H1 (cell line): ENCODE results near the gene C5orf22. TPM values are rescaled to one million over a fixed set of nuclear protein-coding genes. Genes with fewer than 3 reads are reported as not detected.

Experiments
- CTCF ChIA-PET: fragments of 300-600 bp; sonication (Branson Sonifier 250); formaldehyde crosslinking; loops from one replicate; lab custom pipeline; 2021; ENCODE audit not compliant: partially characterized antibody; lab: Charles Lee
- POLR2A ChIA-PET: fragments of 300-600 bp; sonication (Branson Sonifier 250); formaldehyde crosslinking; loops from one replicate; lab custom pipeline; 2021; ENCODE audit warnings: inconsistent platforms; ENCODE audit not compliant: partially characterized antibody; lab: Charles Lee
- DNase-seq, 2 experiments: peaks; one replicate each; pipeline versions ENCODE4 v3.0.0 to v3.0.0-alpha.2; 2010 to 2022; ENCODE audit warnings: low spot score in 2 of 2, low read depth in 1 of 2, mixed read lengths in 1 of 2
- FAIRE-seq: peaks from 2 replicates; lab custom pipeline; 2011; peaks lifted over from hg19 to GRCh38; lab: Jason Lieb, UNC
- H2AFZ ChIP-seq: 2 replicates; pipeline ENCODE4 v1.8.1; 2012; ENCODE audit warnings: low read length, inconsistent platforms
- H2AK5ac ChIP-seq: 2 replicates; pipeline ENCODE4 v1.6.1; 2013; ENCODE audit warnings: low read depth, low read length
- H2BK120ac ChIP-seq: replicated peaks from 2 replicates; pipeline ENCODE3; 2013; ENCODE audit warnings: low read depth, low read length, inconsistent platforms
- H2BK12ac ChIP-seq: 2 replicates; pipeline ENCODE4 v1.6.1; 2013; ENCODE audit warnings: low read depth, low read length
- H2BK15ac ChIP-seq: 2 replicates; pipeline ENCODE4 v1.6.1; 2013; ENCODE audit warnings: low read length
- H2BK20ac ChIP-seq: 2 replicates; pipeline ENCODE4 v1.6.1; 2013; ENCODE audit warnings: low read length
- H2BK5ac ChIP-seq: 2 replicates; pipeline ENCODE4 v1.6.1; 2013; ENCODE audit warnings: low read depth, low read length
- H3K14ac ChIP-seq: 2 replicates; pipeline ENCODE4 v1.6.1; 2013; ENCODE audit warnings: inconsistent platforms; ENCODE audit not compliant: insufficient read length
- H3K18ac ChIP-seq: 2 replicates; pipeline ENCODE4 v1.6.1; 2013; ENCODE audit warnings: low read length; ENCODE audit errors: extremely low read depth
- H3K23ac ChIP-seq: 2 replicates; pipeline ENCODE4 v1.6.1; 2013; ENCODE audit warnings: inconsistent platforms; ENCODE audit not compliant: insufficient read length
- H3K23me2 ChIP-seq: 2 replicates; pipeline ENCODE4 v1.6.1; 2013; ENCODE audit warnings: low read depth, low read length
- H3K27ac ChIP-seq: 2 replicates; pipeline ENCODE4 v1.6.1; 2011; ENCODE audit warnings: low read depth, low read length, inconsistent platforms
- H3K27me3 ChIP-seq, 4 experiments: replicated peaks in 1 of 4; 1 replicate in 1 of 4; 2 replicates in 3 of 4; pipeline versions ENCODE4 v1.6.1 to v1.8.1; 2011 to 2013; ENCODE audit warnings: low read length in 3 of 4, mild to moderate bottlenecking in 3 of 4, inconsistent platforms in 2 of 4, mixed read lengths in 2 of 4, moderate library complexity in 1 of 4; ENCODE audit not compliant: control insufficient read depth in 3 of 4, insufficient read depth in 3 of 4; ENCODE audit errors: extremely low read depth in 1 of 4
- H3K36me3 ChIP-seq, 4 experiments: 2 replicates each; pipeline versions ENCODE4 v1.6.1 to v1.8.1; 2011 to 2013; ENCODE audit warnings: mild to moderate bottlenecking in 4 of 4, low read length in 3 of 4, moderate library complexity in 2 of 4, control low read depth in 1 of 4, inconsistent platforms in 1 of 4; ENCODE audit not compliant: insufficient read depth in 4 of 4, control insufficient read depth in 2 of 4
- H3K4ac ChIP-seq: replicated peaks from 2 replicates; pipeline ENCODE3; 2013; ENCODE audit warnings: low read length, low read depth, mixed read lengths, inconsistent platforms; ENCODE audit not compliant: insufficient read length
- H3K4me1 ChIP-seq, 4 experiments: replicated peaks in 1 of 4; 1 replicate in 1 of 4; 2 replicates in 3 of 4; pipeline versions ENCODE4 v1.6.1 to v1.8.1; 2011 to 2013; ENCODE audit warnings: low read length in 3 of 4, inconsistent platforms in 2 of 4, mixed read lengths in 1 of 4; ENCODE audit not compliant: insufficient read depth in 4 of 4, control insufficient read depth in 3 of 4
- H3K4me2 ChIP-seq, 2 experiments: 2 replicates each; pipeline versions ENCODE4 v1.6.1 to v1.8.1; 2011 to 2013; ENCODE audit warnings: low read depth in 2 of 2, low read length in 2 of 2, control low read depth in 1 of 2, inconsistent platforms in 1 of 2, mild to moderate bottlenecking in 1 of 2; ENCODE audit not compliant: insufficient read depth in 1 of 2
- H3K4me3 ChIP-seq, 4 experiments: fragments of 200-600, 300-600 bp in 1 of 4; sonication (generic), shearing (Covaris generic), sonication (Bioruptor Twin) in 1 of 4; 2 replicates each; pipeline versions ENCODE4 v1.5.1 to v1.8.1; 2011 to 2016; ENCODE audit warnings: low read length in 4 of 4, low read depth in 3 of 4, control low read depth in 2 of 4, inconsistent platforms in 2 of 4, mild to moderate bottlenecking in 2 of 4, mixed read lengths in 1 of 4, moderate library complexity in 1 of 4; ENCODE audit not compliant: insufficient read depth in 2 of 4; ENCODE audit errors: extremely low read depth in 1 of 4
- H3K56ac ChIP-seq: replicated peaks from 2 replicates; pipeline ENCODE3; 2013; ENCODE audit warnings: low read depth, mild to moderate bottlenecking, mixed read lengths, low read length, inconsistent platforms; ENCODE audit not compliant: insufficient read length
- H3K79me1 ChIP-seq: 2 replicates; pipeline ENCODE4 v1.6.1; 2013; ENCODE audit warnings: low read depth, low read length, control low read depth
- H3K79me2 ChIP-seq, 2 experiments: 2 replicates each; pipeline versions ENCODE4 v1.6.1 to v1.8.1; 2012 to 2013; ENCODE audit warnings: low read length in 2 of 2, mild to moderate bottlenecking in 2 of 2, inconsistent platforms in 1 of 2; ENCODE audit not compliant: insufficient read depth in 2 of 2, control insufficient read depth in 1 of 2
- H3K9ac ChIP-seq, 4 experiments: replicated peaks in 1 of 4; 1 replicate in 1 of 4; 2 replicates in 3 of 4; pipeline versions ENCODE4 v1.6.1 to v1.8.1; 2011 to 2013; ENCODE audit warnings: low read depth in 3 of 4, low read length in 3 of 4, control low read depth in 2 of 4, mild to moderate bottlenecking in 2 of 4, moderate library complexity in 2 of 4, inconsistent platforms in 1 of 4; ENCODE audit errors: extremely low read depth in 1 of 4
- H3K9me3 ChIP-seq, 2 experiments: 2 replicates each; pipeline versions ENCODE4 v1.6.1 to v1.8.1; 2012 to 2013; ENCODE audit warnings: mild to moderate bottlenecking in 2 of 2, moderate library complexity in 2 of 2, control low read depth in 1 of 2, inconsistent platforms in 1 of 2, low read depth in 1 of 2, low read length in 1 of 2, mixed read lengths in 1 of 2; ENCODE audit not compliant: insufficient read depth in 2 of 2
- H4K20me1 ChIP-seq, 2 experiments: replicated peaks in 1 of 2; 2 replicates each; pipeline versions ENCODE3 to v1.8.1; 2011 to 2013; ENCODE audit warnings: inconsistent platforms in 2 of 2, low read length in 2 of 2, mild to moderate bottlenecking in 1 of 2; ENCODE audit not compliant: insufficient read depth in 2 of 2, control insufficient read depth in 1 of 2
- H4K5ac ChIP-seq: 2 replicates; pipeline ENCODE4 v1.6.1; 2013; ENCODE audit warnings: low read length, low read depth, mixed read lengths, inconsistent platforms; ENCODE audit not compliant: insufficient read length
- H4K8ac ChIP-seq: 2 replicates; pipeline ENCODE4 v1.8.0; 2013; ENCODE audit warnings: mild to moderate bottlenecking, moderate library complexity, low read length, inconsistent platforms; ENCODE audit not compliant: insufficient read depth; ENCODE audit errors: extremely low read depth
- H4K91ac ChIP-seq: replicated peaks from 2 replicates; pipeline ENCODE3; 2013; ENCODE audit warnings: low read length, mixed read lengths, inconsistent platforms; ENCODE audit not compliant: insufficient read length
- CBX8 ChIP-seq: fragments of 300-800, 300-1000 bp; sonication (generic); IDR thresholded peaks from 2 replicates; pipeline ENCODE4 v1.7.1; 2016; ENCODE audit warnings: low read depth, low read length, borderline replicate concordance
- FOSL1 ChIP-seq: IDR thresholded peaks from 2 replicates; pipeline ENCODE4 v1.6.1; 2011; ENCODE audit warnings: mild to moderate bottlenecking, low read depth, low read length, moderate library complexity; ENCODE audit not compliant: insufficient read depth
- SAP30 ChIP-seq: fragments of 300-600 bp; sonication (generic); IDR thresholded peaks from 2 replicates; pipeline ENCODE4 v1.7.1; 2012; ENCODE audit warnings: low read length, moderate library complexity, mild to moderate bottlenecking, inconsistent platforms; ENCODE audit not compliant: insufficient read depth, insufficient replicate concordance
- SP2 ChIP-seq: IDR thresholded peaks from 2 replicates; pipeline ENCODE4 v1.6.1; 2012; ENCODE audit warnings: mild to moderate bottlenecking, low read length, inconsistent platforms
- WGBS, 2 experiments: shearing (Covaris generic) in 1 of 2; methylation state at CpG; one replicate each; pipeline versions ENCODE4 v1.1.6 to v1.1.7; 2013 to 2015; ENCODE audit warnings: low lambda C conversion rate in 2 of 2, mixed read lengths in 2 of 2, inconsistent platforms in 1 of 2, low coverage in 1 of 2, missing lambda C conversion rate in 1 of 2; ENCODE audit not compliant: insufficient replicate concordance in 2 of 2, insufficient coverage in 1 of 2, insufficient read length in 1 of 2; ENCODE audit errors: extremely low coverage in 1 of 2, missing lambda C conversion rate in 1 of 2; 5-methylcytosine and 5-hydroxymethylcytosine counted together
- polyA plus RNA-seq, 7 experiments: library from polyadenylated mRNA; depleted of rRNA in 3 of 7; stranded (reverse) in 5 of 7; unstranded in 2 of 7; fragments of >200 nt in 5 of 7; fragments of 200-250 nt in 2 of 7; gene quantifications; 1 replicate in 5 of 7; 2 replicates in 1 of 7; 4 replicates in 1 of 7; pipeline versions ENCODE4 v1.2.1 to v1.2.3, GENCODE V29; 2011 to 2013; ENCODE audit warnings: missing spikeins in 2 of 7, mixed read lengths in 2 of 7
- total RNA-seq: library from RNA; stranded (reverse); fragmentation: NEBNext Ultra II Directional; extraction: Animal tissue kit (Norgen Biotek cat#: 25700); gene quantifications from 2 replicates; pipeline ENCODE4 v1.2.1, GENCODE V29; 2021

Gene C5orf22
- total and polyA plus RNA-seq, 2 of the 8 experiments (the other 6 are each of a cell fraction or from before 2014, with no cell fraction given): 19.6 to 36.2 TPM

DNA sequence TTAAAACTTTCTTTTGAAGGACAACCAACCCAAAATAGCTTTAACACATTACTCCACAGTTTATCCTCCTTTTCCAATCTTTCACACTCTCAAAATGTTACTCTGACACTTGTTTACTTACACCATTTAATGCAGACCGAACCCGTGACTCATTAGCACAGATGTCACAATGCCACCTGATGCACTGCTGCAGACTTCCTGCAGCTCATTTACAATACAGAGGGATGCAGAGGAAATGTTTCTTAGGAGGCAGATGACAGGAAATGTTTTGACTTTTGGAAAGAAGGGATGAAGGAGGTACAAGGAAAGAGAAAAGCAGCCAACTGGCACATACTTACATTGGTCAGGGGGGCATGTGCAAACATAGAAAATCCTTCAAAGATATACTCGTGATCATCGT is 39.2 kb upstream of the C5orf22 start:
- Histone ChIP-seq H2AFZ (no peak overlapping the region), H3K36me3 (peaks cover 8 to 53% (median 39%) of the 10 kb centered on the region in 4 experiments), H2BK15ac (no peak overlapping the region), H3K14ac (no peak overlapping the region), H3K56ac (no peak overlapping the region), H3K18ac (no peak overlapping the region), H4K8ac (no peak overlapping the region), H2BK120ac (no peak overlapping the region), H2AK5ac (no peak overlapping the region), H3K4me1 (peaks cover 0 to 4% (median 0%) of the 10 kb centered on the region in 4 experiments; a peak in 1 of 7 replicates), H4K20me1 (no peaks in the 10 kb centered on the region), H2BK20ac (no peak overlapping the region), H3K4me2 (no peak overlapping the region), H4K91ac (no peak overlapping the region), H2BK5ac (no peak overlapping the region), H3K27me3 (no peaks in the 10 kb centered on the region), H3K9ac (no peak overlapping the region), H3K23me2 (no peaks in the 10 kb centered on the region; the same call in 1 of the 2 replicates), H3K79me1 (no peaks in the 10 kb centered on the region), H3K79me2 (no peaks in the 10 kb centered on the region), H3K23ac (no peak overlapping the region), H4K5ac (no peak overlapping the region), H3K4me3 (no peak overlapping the region), H2BK12ac (no peak overlapping the region), H3K4ac (no peak overlapping the region), H3K27ac (no peak overlapping the region), H3K9me3 (no peaks in the 10 kb centered on the region)
- 86% methylated on average over 4 of the region's 4 CpGs; no CpG with 5 or more reads in 1 of the 2 experiments for WGBS, 2 experiments
- ChIA-PET POLR2A (interaction anchor here (1.2 kb wide), 1 partner anchor 37 kb away, joined by 3 read pairs; no protein-coding TSS in a partner anchor), CTCF (interaction anchor here (1.2 to 1.4 kb wide), 2 partner anchors 30 to 246 kb away, joined by 3 read pairs; no protein-coding TSS in a partner anchor)
- TF ChIP-seq SAP30 (no peak), CBX8 (no peak), SP2 (no peak), FOSL1 (no peak)
- DNase-seq: no peak
- FAIRE-seq: no peak
